Skeletal muscle satellite cell (primary cell): ENCODE results near the gene PROK2. TPM values are rescaled to one million over a fixed set of nuclear protein-coding genes. Genes with fewer than 3 reads are reported as not detected.

Source experiments
- H3K27me3 ChIP-seq: 2 replicates; pipeline ENCODE4 v1.7.0; 2013; ENCODE audit warnings: low read length; ENCODE audit not compliant: control insufficient read depth, insufficient read depth
- H3K36me3 ChIP-seq: 2 replicates; pipeline ENCODE4 v1.7.0; 2013; ENCODE audit warnings: mild to moderate bottlenecking, control low read depth, low read length; ENCODE audit not compliant: insufficient read depth
- H3K4me1 ChIP-seq: 2 replicates; pipeline ENCODE4 v1.7.0; 2013; ENCODE audit warnings: low read length; ENCODE audit not compliant: control insufficient read depth, insufficient read depth
- H3K4me2 ChIP-seq: 2 replicates; pipeline ENCODE4 v1.7.0; 2013; ENCODE audit warnings: mild to moderate bottlenecking, low read length
- H3K4me3 ChIP-seq: 2 replicates; pipeline ENCODE4 v1.7.0; 2013; ENCODE audit warnings: low read length
- H3K9ac ChIP-seq: 2 replicates; pipeline ENCODE4 v1.7.0; 2013; ENCODE audit warnings: mild to moderate bottlenecking, low read depth, low read length, moderate library complexity
- H3K9me3 ChIP-seq: replicated peaks from 2 replicates; pipeline ENCODE4 v1.7.0; 2013; ENCODE audit warnings: mild to moderate bottlenecking, control low read depth, low read length
- small RNA-seq: library from RNA; depleted of rRNA; stranded (forward); fragments of <200 nt; gene quantifications from one replicate; pipeline ENCODE3, GENCODE V24; 2012

The PROK2 gene

DNA sequence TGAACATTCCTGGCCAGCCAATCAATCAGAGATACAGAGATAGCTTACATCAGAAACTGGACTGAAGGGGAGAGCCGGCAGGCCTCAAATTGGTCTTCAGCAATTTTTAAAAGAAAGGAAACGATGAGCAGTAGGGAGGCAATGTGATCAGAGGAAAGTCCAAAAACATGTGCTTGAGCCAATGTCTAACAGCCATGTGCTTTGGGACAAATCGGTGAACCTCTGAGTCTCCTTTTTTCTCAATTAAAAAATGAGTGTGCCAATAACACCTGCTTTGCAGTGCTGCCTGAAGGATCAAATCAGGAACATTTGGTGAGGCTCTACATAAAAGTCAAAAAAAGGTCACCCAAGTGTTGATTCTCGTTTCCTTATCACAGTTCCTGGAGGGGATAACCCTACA, 52.3 kb downstream of the PROK2 start:
- no peaks in the 10 kb centered on the region for H3K36me3 ChIP-seq
- no peaks in the 10 kb centered on the region for H3K9me3 ChIP-seq
- no peak overlapping the region for H3K4me3 ChIP-seq
- peaks cover 51% of the 10 kb centered on the region for H3K27me3 ChIP-seq
- H3K4me2 ChIP-seq: no peak overlapping the region
- H3K4me1 ChIP-seq: no peaks in the 10 kb centered on the region
- H3K9ac ChIP-seq: no peak overlapping the region

DNA sequence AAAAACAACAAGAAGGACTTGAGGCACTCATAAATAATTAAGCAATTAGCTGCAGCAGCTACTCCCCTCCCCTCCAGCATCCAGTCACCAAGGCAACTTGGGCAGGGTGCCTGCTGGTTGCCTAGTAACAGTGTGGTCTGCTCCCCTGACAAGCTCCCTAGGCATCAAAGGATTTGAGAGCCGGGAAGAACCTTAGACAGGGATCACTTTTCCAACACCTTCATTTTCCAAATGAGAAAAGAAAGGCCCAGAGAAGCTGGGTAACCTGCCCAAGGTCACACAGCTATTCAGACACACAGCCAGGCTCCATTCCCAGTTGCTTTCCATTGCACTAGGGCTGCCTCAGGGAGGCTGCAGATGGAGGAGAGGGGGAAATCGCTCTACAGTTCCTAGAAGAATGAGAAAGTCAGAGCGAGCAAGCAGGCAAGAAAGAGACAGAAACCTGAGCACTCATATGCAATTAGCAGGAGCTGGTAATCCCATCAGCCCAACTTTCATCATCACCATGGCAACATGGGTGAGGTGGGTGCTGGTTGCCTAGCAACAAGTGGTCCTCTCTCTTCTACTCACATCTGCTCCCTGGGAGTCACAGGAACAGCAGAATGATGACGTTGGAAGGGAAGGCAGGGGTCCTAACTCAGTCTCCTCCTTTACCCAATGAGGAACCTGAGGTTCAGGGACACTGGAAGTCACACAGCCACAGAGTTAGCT, 56.2 kb downstream of the PROK2 start:
- no peak overlapping the region for H3K9ac ChIP-seq
- no peak overlapping the region for H3K4me3 ChIP-seq
- H3K4me2 ChIP-seq: no peak overlapping the region
- H3K27me3 ChIP-seq: peaks cover 26% of the 10 kb centered on the region
- no peaks in the 10 kb centered on the region for H3K9me3 ChIP-seq
- peaks cover 5% of the 10 kb centered on the region for H3K4me1 ChIP-seq
- no peaks in the 10 kb centered on the region for H3K36me3 ChIP-seq

DNA sequence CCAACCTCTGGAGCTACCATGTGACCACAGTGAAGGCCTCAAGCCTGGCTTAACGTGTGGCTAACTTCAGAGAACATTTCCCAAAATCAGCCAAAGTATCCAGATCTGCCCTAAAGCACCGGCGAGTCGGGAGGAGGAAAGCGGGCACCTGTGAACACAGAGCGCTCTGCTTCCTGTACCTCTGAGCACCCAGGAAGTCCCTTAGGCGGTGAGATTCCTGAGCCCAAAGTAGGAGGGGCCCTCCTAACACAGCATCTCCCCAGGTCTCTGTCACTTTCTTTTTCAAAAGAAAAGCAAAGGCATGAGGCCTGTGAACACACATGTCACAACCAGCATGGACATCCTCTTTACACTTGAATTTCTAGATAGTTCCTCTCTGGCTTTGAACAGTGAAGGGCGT, 58.8 kb downstream of the PROK2 start:
- Histone ChIP-seq H3K4me3 (no peak overlapping the region), H3K4me1 (peaks cover 5% of the 10 kb centered on the region)

DNA sequence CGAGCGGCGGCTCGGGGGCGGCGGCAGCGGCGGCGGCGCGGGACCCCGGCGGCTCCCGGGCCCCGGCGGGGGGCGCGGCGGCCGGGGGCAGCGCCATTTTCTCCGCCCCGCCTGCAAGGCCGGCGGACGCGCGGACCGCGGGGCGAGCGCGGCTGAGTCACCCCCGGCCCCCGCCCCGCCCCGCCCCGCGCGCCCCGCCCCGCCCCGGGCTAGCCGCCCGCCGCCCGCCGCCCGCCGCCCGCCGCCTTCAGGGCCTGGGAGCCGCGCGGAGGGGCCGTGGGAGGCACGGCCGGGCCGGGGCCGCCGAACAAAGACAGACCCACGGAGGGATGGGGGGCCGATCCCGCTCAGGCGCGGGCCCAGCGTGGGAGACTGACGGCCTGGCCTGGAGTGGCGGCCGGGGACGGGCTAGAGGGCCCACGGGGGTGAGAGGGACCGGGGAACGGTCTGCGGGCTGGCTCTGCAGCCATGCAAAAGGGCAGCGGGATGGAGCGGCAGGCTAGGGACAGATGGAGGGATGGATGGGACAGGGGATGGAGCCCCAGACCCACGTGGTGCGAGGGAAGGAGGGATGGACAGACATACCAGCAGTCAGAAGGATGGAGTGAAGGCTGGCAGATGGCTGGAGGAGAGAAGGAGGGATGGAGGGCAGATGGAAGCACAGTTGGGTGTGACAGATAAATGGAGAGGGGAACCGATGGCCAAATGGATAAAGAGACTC, 59.5 kb downstream of the PROK2 start, which contains the start of gene EIF4E3:
Gene EIF4E3 (minus strand): TSS at position 132 of the 721 bp plus-strand sequence. CDS start 35 bp downstream, at position 97.
- Histone ChIP-seq H3K4me3 (peak within 1 kb of the TSS; percentile 76), H3K9me3 (no peaks in the 10 kb centered on the region), H3K4me1 (peaks cover 5% of the 10 kb centered on the region)

More for the DNA sequence above, 58.8 kb downstream of the PROK2 start:
- Histone ChIP-seq H3K4me2 (no peak overlapping the region), H3K27me3 (peaks cover 28% of the 10 kb centered on the region), H3K36me3 (no peaks in the 10 kb centered on the region), H3K9ac (no peak overlapping the region), H3K9me3 (no peaks in the 10 kb centered on the region)

DNA sequence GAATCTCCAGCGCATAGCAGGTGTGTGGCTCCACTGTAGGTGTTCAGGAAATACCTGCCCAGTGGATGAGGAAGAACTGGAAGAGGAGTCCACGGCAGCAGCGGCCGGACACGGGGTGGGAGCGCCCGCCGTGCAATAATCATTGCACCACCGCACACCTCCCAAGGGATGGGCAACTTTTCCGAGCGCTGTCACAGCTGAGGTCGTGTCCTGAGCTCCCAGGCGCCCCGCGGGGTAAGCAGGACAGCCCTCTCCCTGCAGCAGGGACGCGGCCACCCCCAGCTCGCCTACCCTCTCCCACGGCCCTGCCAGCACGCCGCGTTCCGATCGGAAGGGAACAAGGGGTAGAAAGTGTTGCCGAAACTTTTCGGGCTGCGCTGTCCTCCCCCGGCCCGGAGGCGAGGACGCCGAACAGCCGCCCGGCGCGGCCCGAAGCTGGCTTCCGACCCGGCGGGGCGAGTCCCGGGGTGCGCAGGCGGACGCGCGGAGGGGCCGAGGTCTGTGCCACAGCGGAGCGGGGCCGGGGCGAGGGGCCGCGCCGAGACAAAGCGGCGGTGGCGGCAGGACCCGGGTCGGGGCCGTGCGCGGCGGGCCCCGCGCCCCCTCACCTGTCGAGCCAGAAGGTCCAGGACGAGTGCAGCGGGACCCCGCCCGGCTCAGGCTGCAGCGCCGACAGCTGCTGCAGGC, 60.2 kb downstream of the PROK2 start:
- Histone ChIP-seq H3K4me2 (peak overlapping the region; percentile 98), H3K4me1 (peaks cover 5% of the 10 kb centered on the region), H3K4me3 (peak overlapping the region; percentile 76), H3K36me3 (no peaks in the 10 kb centered on the region), H3K9ac (peak overlapping the region; percentile 60), H3K27me3 (peaks cover 28% of the 10 kb centered on the region), H3K9me3 (no peaks in the 10 kb centered on the region)

More for the DNA sequence above, 59.5 kb downstream of the PROK2 start, which contains the start of gene EIF4E3:
- H3K36me3 ChIP-seq: no peaks in the 10 kb centered on the region
- peak within 1 kb of the TSS; percentile 67 for H3K9ac ChIP-seq
- H3K27me3 ChIP-seq: peaks cover 28% of the 10 kb centered on the region
- peak within 1 kb of the TSS; percentile 98 for H3K4me2 ChIP-seq

DNA sequence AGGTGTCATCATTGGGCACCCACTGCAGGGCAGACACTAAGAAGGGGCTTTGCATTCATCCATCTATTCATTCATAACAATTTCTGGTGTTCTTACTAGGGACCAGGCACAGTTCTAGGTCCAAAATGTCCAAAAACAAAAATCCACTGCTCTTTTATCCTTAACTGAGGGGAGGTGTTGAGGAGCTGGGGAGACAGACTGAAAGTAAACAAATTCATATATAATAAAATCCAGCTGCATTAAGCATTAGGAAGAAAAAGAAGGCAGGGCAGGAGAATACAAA, 60.8 kb downstream of the PROK2 start:
- H3K9me3 ChIP-seq: no peaks in the 10 kb centered on the region
- H3K27me3 ChIP-seq: peaks cover 27% of the 10 kb centered on the region
- peaks cover 5% of the 10 kb centered on the region for H3K4me1 ChIP-seq
- no peaks in the 10 kb centered on the region for H3K36me3 ChIP-seq
- peak overlapping the region; percentile 76 for H3K4me3 ChIP-seq
- peak overlapping the region; percentile 98 for H3K4me2 ChIP-seq
- H3K9ac ChIP-seq: no peak overlapping the region

DNA sequence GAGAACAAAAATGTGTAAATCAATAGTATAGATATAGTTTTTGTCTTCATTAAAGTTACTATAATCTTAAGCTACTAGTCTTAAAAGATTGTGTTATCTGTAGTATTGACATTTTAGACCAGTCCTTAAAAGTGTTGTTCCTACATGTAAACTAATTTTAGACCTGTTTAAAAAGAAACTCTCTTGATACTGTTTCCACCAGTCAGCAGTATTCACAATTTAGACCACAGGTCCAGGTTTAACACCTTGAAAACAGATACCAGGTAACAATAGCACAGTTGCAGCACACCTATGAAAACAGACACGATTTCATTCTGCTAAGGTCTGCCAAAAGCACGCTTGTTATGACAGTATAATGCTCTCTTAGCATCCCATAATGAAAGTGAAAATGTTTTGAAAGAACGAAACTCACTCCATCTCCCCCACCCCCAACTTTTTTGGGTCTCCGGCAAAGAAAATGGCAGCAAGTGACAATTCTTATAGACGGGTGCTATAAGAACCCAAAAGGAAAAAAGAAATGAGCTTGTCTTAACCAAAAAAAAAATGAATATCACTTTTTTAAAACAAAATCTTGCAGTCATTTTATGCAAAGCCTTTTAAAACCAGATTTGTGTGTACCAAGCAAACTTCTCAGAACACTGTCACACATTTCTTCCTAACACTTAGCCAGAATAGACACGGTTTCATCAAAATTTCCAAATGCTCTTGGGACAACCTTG, 61.3 kb downstream of the PROK2 start:
- Histone ChIP-seq H3K4me1 (peaks cover 5% of the 10 kb centered on the region), H3K4me2 (peak overlapping the region; percentile 98), H3K36me3 (no peaks in the 10 kb centered on the region), H3K27me3 (peaks cover 22% of the 10 kb centered on the region), H3K9me3 (no peaks in the 10 kb centered on the region), H3K9ac (no peak overlapping the region), H3K4me3 (no peak overlapping the region)

DNA sequence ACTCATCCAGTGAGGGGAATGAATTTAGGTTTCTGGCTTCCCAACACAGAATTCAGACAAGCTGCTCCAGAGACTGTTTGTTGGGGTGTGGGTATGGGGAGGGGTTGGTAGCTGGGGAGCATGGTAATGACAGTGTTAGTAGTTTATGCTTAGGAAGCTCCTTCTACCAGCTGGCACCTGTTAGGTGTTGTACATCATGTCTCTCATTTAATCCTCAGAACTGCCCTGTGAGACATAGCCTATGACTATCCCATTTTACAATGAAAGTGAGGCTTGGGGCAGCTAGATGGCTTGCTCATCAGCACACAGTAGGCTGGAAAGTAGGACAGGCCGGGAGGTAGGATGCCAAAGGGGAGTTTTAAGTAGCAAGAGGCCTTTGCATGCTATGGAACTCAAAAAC, 62.3 kb downstream of the PROK2 start:
- Histone ChIP-seq H3K4me3 (no peak overlapping the region), H3K36me3 (no peaks in the 10 kb centered on the region), H3K4me1 (peaks cover 5% of the 10 kb centered on the region), H3K9ac (no peak overlapping the region), H3K4me2 (no peak overlapping the region), H3K9me3 (no peaks in the 10 kb centered on the region), H3K27me3 (peaks cover 17% of the 10 kb centered on the region)

Small RNAs within 50 kb of the gene (small RNA-seq; reads per million reads assigned to genes)
- not detected for gene RN7SL271P
